ENCODE results near the gene TMEM74B.

DNA sequence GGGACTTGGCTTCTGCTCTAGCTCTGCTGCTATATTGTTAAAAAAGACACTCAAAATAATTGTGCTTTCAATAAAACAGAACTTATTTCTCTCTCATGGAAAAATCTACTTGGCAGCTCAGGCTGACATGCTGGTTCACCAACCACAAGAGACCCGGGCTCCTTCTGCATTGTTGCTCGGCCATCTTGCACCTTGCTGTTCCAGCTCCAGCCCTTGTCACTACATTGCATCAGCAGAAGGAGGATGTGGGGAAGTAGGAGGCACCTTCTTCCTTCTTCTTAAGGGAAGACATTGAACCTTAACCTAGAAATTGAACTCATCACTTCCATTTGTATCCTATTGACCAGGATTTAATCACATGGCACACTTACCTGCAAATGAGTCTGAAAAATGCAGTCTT, 11.9 kb upstream of the TMEM74B start:
- TF ChIP-seq POLR2A (IDR thresholded peaks at IDR 0.05; ENCODE audit: low read length): no peak
- TF ChIP-seq GATA1 (IDR thresholded peaks at IDR 0.05; ENCODE audit: low read depth, low read length): no peak

All from erythroblast (primary cell).